ENCODE measurements around the gene ARHGEF28.

DNA sequence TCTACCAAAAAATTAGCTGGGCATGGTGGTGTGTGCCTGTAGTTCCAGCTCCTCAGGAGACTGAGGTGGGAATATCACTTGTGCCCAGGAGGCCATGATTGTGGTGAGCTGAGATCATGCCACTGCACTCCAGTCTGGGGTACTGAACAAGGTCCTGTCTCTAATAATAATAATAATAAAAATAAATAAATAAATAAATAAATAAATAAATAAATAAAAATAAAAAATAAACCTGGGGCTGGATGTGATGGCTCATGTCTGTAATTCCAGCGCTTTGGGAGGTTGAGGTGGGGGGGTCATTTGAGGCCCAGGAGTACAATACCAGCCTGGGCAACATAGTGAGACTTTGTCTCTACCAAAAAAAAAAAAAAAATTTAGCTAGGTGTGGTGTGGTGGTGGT is 113.7 kb downstream of the ARHGEF28 start:
- TF ChIP-seq CTCF (IDR thresholded peaks at IDR 0.05) (no peak), POLR2AphosphoS5 (IDR thresholded peaks at IDR 0.05) (no peak), POLR2A (IDR thresholded peaks at IDR 0.05) (no peak), EP300 (IDR thresholded peaks at IDR 0.05) (no peak)
